Lung (tissue), 12 donors: Measurements from ENCODE around the gene ALKBH2. TPM values are rescaled to one million over a fixed set of nuclear protein-coding genes. Genes with fewer than 3 reads are reported as not detected.

ENCODE experiments used
- ATAC-seq: fragments of 200-7000 bp; cut with Tn5 transposase; one replicate; pipeline ENCODE4 v1.9.1; 2020; ENCODE audit warnings: moderate number of reproducible peaks; ENCODE audit not compliant: insufficient read depth, low FRiP score
- DNase-seq, 3 donors: peaks; one replicate each; pipeline ENCODE4 v3.0.0-alpha.2; 2013 to 2017
- H3K27ac ChIP-seq, 2 donors: one replicate each; pipeline ENCODE4 v1.5.1; 2013; ENCODE audit warnings: mild to moderate bottlenecking in 2 of 2, moderate library complexity in 2 of 2, control low read depth in 1 of 2, inconsistent platforms in 1 of 2, low read depth in 1 of 2, low read length in 1 of 2
- H3K27me3 ChIP-seq, 3 donors: one replicate each; pipeline ENCODE4 v1.5.1; 2013; ENCODE audit warnings: low read length in 2 of 3; ENCODE audit not compliant: control insufficient read depth in 3 of 3, insufficient read depth in 3 of 3
- H3K36me3 ChIP-seq, 4 donors: one replicate each; pipeline ENCODE4 v1.5.1; 2013; ENCODE audit warnings: low read length in 4 of 4, mild to moderate bottlenecking in 1 of 4, moderate library complexity in 1 of 4; ENCODE audit not compliant: control insufficient read depth in 4 of 4, insufficient read depth in 4 of 4
- H3K4me1 ChIP-seq, 5 donors: one replicate each; pipeline ENCODE4 v1.5.1; 2013; ENCODE audit warnings: low read length in 5 of 5, mild to moderate bottlenecking in 2 of 5, moderate library complexity in 1 of 5; ENCODE audit not compliant: control insufficient read depth in 5 of 5, insufficient read depth in 5 of 5
- H3K4me3 ChIP-seq: one replicate; pipeline ENCODE4 v1.5.1; 2013; ENCODE audit warnings: mild to moderate bottlenecking, control low read depth, moderate library complexity
- H3K9ac ChIP-seq, 2 donors: one replicate each; pipeline ENCODE4 v1.5.1; 2013; ENCODE audit warnings: low read length in 2 of 2, control low read depth in 1 of 2; ENCODE audit not compliant: insufficient read depth in 1 of 2
- H3K9me3 ChIP-seq, 4 donors: one replicate each; pipeline ENCODE4 v1.5.1; 2013; ENCODE audit warnings: low read length in 3 of 4, mild to moderate bottlenecking in 1 of 4, moderate library complexity in 1 of 4; ENCODE audit not compliant: control insufficient read depth in 4 of 4, insufficient read depth in 3 of 4
- WGBS, 2 donors: extraction: QIAGEN DNeasy Blood & Tissue Kit; methylation state at CpG; one replicate each; pipeline ENCODE4 v1.1.7; 2013; 5-methylcytosine and 5-hydroxymethylcytosine counted together
- polyA plus RNA-seq, 2 donors: library from polyadenylated mRNA; stranded (reverse); fragments of 200-250 nt; gene quantifications; one replicate each; pipeline ENCODE4 v1.2.1, GENCODE V29; 2013
- total RNA-seq, 2 donors: library from RNA; depleted of rRNA in 1 of 2; stranded (reverse); fragments of >200 nt in 1 of 2; gene quantifications; one replicate each; pipeline ENCODE4 v1.2.1, GENCODE V29; 2014 to 2021
- TF ChIP-seq, protein P1 (sequence below): IDR thresholded peaks from 2 replicates; pipeline ENCODE4 v1.5.1; 2012; ENCODE audit warnings: mild to moderate bottlenecking; ENCODE audit errors: control extremely low read depth, extremely low read depth
- donor health status: control.
- donor health status: control.
- donor health status: Bipolar disorder and iron deficiency.
- donor health status: healthy.
- donor health status: DM: yes; HTN: yes; CAD: no.

ALKBH2 gene
- total and polyA plus RNA-seq, 4 donors, result 10.7 to 42.5 (median 19.1) TPM

- H3K4me1 ChIP-seq, result peaks cover 0 to 21% (median 7%) of the 10 kb centered on the region in 5 donors
- TF ChIP-seq, protein P1, sequence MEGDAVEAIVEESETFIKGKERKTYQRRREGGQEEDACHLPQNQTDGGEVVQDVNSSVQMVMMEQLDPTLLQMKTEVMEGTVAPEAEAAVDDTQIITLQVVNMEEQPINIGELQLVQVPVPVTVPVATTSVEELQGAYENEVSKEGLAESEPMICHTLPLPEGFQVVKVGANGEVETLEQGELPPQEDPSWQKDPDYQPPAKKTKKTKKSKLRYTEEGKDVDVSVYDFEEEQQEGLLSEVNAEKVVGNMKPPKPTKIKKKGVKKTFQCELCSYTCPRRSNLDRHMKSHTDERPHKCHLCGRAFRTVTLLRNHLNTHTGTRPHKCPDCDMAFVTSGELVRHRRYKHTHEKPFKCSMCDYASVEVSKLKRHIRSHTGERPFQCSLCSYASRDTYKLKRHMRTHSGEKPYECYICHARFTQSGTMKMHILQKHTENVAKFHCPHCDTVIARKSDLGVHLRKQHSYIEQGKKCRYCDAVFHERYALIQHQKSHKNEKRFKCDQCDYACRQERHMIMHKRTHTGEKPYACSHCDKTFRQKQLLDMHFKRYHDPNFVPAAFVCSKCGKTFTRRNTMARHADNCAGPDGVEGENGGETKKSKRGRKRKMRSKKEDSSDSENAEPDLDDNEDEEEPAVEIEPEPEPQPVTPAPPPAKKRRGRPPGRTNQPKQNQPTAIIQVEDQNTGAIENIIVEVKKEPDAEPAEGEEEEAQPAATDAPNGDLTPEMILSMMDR, result no peak
- H3K9ac ChIP-seq, result peak within 1 kb of the TSS; percentile 80 to 84
- H3K27ac ChIP-seq, result peak within 1 kb of the TSS; percentile 71 to 87
- DNase-seq (peak; percentile 98 to 99 (median 98)), ATAC-seq (peak; percentile 95)
- no peaks in the 10 kb centered on the region for H3K9me3 ChIP-seq
- no peaks in the 10 kb centered on the region for H3K27me3 ChIP-seq
- WGBS, 2 donors, result 1% methylated on average over 58 to 71 of the region's 71 CpGs
- H3K4me3 ChIP-seq, result peak within 1 kb of the TSS; percentile 66
- peaks cover 2 to 23% (median 11%) of the 10 kb centered on the region in 4 donors for H3K36me3 ChIP-seq
Measured at GRCh38 chr12:109097435-109098182, 4.3 kb upstream of the ALKBH2 start, which contains the start of gene UNG. Gene UNG (plus strand): TSS chr12:109097597. CDS start chr12:109097680, 83 bp downstream.

DNA sequence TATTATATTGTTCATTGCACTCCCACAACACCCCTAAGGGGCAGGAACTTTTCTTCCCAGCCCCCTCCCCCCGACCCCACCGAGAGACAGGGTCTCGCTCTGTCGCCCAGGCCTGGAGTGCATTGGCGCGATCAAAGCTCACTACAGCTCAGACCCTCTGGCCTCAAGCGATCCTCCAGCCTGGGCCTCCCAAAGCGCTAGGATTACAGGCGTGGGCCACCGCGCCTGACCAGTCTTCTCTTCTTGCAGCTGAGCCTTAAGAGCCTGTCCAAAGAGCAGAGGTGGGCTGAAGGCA is 3.8 kb upstream of the ALKBH2 start:
- Histone ChIP-seq H3K9ac (no peak overlapping the region), H3K4me1 (peaks cover 0 to 26% (median 7%) of the 10 kb centered on the region in 5 donors), H3K36me3 (peaks cover 2 to 17% (median 9%) of the 10 kb centered on the region in 4 donors), H3K27ac (no peak overlapping the region), H3K9me3 (no peaks in the 10 kb centered on the region), H3K4me3 (no peak overlapping the region), H3K27me3 (no peaks in the 10 kb centered on the region)
- no peak for DNase-seq
- 35 to 44% methylated on average over 11 of the region's 11 CpGs for WGBS, 2 donors
- TF ChIP-seq, protein P1, result no peak
- no peak for ATAC-seq

DNA sequence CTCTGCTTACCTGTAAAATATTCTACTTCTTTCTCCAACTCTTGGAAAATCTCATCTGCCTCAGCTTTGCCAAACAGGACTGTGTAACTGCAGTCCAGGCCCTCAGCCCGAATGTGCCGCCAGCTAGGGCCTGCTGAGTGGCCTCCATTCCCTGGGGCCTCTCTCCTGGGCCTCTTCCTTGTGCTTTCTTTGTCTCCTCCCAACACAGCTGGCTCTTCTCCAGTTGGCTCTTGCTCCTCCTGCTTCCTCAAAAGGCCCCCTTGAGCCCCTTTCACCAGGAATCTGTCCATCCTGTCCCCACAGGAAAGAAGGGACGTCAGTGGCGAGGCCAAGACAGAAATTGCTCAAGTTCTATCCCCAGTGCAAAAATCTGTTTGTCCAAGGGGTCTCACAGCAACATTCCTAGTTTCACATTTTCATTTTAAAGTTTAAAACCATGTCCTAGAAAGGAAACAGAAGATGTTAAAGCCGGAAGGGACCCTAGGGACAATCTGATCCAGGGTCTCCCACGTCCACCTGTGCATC is 713 bp downstream of the ALKBH2 start:
- H3K9me3 ChIP-seq, result no peaks in the 10 kb centered on the region
- DNase-seq (peak; percentile 25 to 40 (median 34)), ATAC-seq (no peak)
- peak overlapping the region in 1 of 2 donors; percentile 50 for H3K27ac ChIP-seq
- peaks cover 3 to 14% (median 9%) of the 10 kb centered on the region in 4 donors for H3K36me3 ChIP-seq
- 44 to 45% methylated on average over 6 of the region's 6 CpGs for WGBS, 2 donors
- H3K4me3 ChIP-seq, result peak overlapping the region; percentile 62
- TF ChIP-seq, protein P1, result no peak
- no peaks in the 10 kb centered on the region for H3K27me3 ChIP-seq
- H3K9ac ChIP-seq, result peak overlapping the region; percentile 81 to 98
- peaks cover 0 to 18% (median 4%) of the 10 kb centered on the region in 5 donors for H3K4me1 ChIP-seq
